ENCODE measurements around the gene NFIC.
A peak's percentile ranks its signal among the peaks of the same experiment; 100 is the strongest.

The NFIC gene

GRCh38 chr19:3433313-3433712 is 66.9 kb downstream of the NFIC start:
- TF ChIP-seq, protein P1, sequence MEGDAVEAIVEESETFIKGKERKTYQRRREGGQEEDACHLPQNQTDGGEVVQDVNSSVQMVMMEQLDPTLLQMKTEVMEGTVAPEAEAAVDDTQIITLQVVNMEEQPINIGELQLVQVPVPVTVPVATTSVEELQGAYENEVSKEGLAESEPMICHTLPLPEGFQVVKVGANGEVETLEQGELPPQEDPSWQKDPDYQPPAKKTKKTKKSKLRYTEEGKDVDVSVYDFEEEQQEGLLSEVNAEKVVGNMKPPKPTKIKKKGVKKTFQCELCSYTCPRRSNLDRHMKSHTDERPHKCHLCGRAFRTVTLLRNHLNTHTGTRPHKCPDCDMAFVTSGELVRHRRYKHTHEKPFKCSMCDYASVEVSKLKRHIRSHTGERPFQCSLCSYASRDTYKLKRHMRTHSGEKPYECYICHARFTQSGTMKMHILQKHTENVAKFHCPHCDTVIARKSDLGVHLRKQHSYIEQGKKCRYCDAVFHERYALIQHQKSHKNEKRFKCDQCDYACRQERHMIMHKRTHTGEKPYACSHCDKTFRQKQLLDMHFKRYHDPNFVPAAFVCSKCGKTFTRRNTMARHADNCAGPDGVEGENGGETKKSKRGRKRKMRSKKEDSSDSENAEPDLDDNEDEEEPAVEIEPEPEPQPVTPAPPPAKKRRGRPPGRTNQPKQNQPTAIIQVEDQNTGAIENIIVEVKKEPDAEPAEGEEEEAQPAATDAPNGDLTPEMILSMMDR (IDR thresholded peaks at IDR 0.05): no peak
- H3K36me3 ChIP-seq: peaks cover 40 to 62% (median 44%) of the 10 kb centered on the region in 3 donors
- intact Hi-C loops (cut with DNase I; ENCODE audit: low total_unique reads): loop anchor here (5.0 kb wide), 1 partner anchor 34 kb away; no protein-coding TSS in a partner anchor

GRCh38 chr19:3433805-3434540 is 67.6 kb downstream of the NFIC start:
- intact Hi-C loops (cut with DNase I; ENCODE audit: low total_unique reads): loop anchor here (5.0 kb wide), 1 partner anchor 33 kb away; no protein-coding TSS in a partner anchor
- Histone ChIP-seq H3K36me3 (peaks cover 40 to 69% (median 50%) of the 10 kb centered on the region in 3 donors), H3K4me3 (peak overlapping the region in 1 of 2 donors; percentile 48), H3K9me3 (no peaks in the 10 kb centered on the region), H3K27me3 (no peaks in the 10 kb centered on the region), H3K4me1 (peaks cover 8 to 67% (median 53%) of the 10 kb centered on the region in 4 donors), H3K27ac (peak overlapping the region; percentile 88 to 93)
- DNase-seq: no peak
- TF ChIP-seq, protein P1 (IDR thresholded peaks at IDR 0.05): no peak

More at GRCh38 chr19:3433313-3433712, 66.9 kb downstream of the NFIC start:
- no peak for DNase-seq
- H3K27ac ChIP-seq: peak overlapping the region; percentile 88 to 93
- H3K27me3 ChIP-seq: no peaks in the 10 kb centered on the region
- no peaks in the 10 kb centered on the region for H3K9me3 ChIP-seq
- no peak overlapping the region for H3K4me3 ChIP-seq
- peaks cover 8 to 74% (median 59%) of the 10 kb centered on the region in 4 donors for H3K4me1 ChIP-seq

DNA sequence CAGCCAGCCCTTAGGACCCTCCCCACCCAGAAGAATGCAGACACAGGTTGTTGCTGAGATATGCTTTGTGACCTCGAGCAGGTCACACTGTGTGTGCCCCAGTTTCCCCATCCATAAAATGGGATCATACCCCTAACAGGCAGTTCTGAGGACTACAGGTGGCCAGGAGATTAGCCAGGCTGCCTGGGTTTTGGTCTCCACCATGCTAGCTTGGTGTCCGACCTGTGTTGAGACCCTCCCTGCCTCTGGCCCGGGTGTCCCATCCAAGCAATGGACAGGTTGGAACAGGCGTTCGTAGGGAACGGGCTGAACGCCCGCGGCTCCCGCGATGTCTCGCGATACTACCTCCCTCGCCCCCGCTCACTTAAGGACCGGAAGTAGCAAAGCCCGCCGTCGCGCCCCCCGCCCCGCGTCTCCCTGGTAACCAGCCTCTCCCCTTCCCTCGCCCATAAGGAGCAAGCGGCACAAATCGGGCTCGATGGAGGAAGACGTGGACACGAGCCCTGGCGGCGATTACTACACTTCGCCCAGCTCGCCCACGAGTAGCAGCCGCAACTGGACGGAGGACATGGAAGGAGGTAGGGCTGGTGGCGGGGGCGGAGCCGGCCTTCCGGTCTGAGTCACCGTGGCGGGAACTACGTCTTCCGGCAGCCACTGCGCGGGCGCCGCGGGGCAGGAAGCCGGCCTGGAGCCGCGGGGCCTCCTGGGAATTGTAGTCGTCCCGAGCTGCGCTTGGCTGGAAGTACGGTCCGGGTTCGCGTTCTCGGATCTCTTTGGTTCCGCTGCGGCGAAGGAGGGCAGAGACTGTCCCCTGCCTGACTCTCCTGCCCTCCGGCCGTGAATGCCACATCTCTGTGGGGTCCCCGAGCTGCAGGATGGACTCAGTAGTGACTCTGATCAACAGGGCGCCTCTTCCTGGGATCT is 68.5 kb downstream of the NFIC start:
- TF ChIP-seq, protein P1 (IDR thresholded peaks at IDR 0.05): peak in 1 of 2 experiments; percentile 13
- Histone ChIP-seq H3K4me1 (peaks cover 8 to 60% (median 48%) of the 10 kb centered on the region in 4 donors), H3K9me3 (no peaks in the 10 kb centered on the region), H3K27me3 (no peaks in the 10 kb centered on the region), H3K4me3 (peak overlapping the region; percentile 47 to 48), H3K36me3 (peaks cover 40 to 69% (median 50%) of the 10 kb centered on the region in 3 donors), H3K27ac (peak overlapping the region; percentile 88 to 93)
- intact Hi-C loops (cut with DNase I; ENCODE audit: low total_unique reads): loop anchor here (5.0 kb wide), 1 partner anchor 32 kb away; no protein-coding TSS in a partner anchor
- DNase-seq: peak; percentile 95 to 98

GRCh38 chr19:3440082-3440481 is 73.7 kb downstream of the NFIC start:
- TF ChIP-seq, protein P1 (IDR thresholded peaks at IDR 0.05): peak; percentile 32 to 34
- Histone ChIP-seq H3K27ac (no peak overlapping the region), H3K27me3 (no peaks in the 10 kb centered on the region), H3K4me1 (peaks cover 0 to 49% (median 34%) of the 10 kb centered on the region in 4 donors), H3K4me3 (no peak overlapping the region), H3K9me3 (no peaks in the 10 kb centered on the region), H3K36me3 (peaks cover 19 to 84% (median 44%) of the 10 kb centered on the region in 3 donors)
- DNase-seq: peak in 1 of 2 donors; percentile 50
- intact Hi-C loops (cut with DNase I; ENCODE audit: low total_unique reads): no loop called here
